Fibroblast of skin of right biceps (primary cell): ENCODE measurements around the gene CCDC86.
A peak's percentile ranks its signal among the peaks of the same experiment; 100 is the strongest.
"Not testable (repeated sequence)": the region's sequence is repeated elsewhere in the genome, so short reads cannot be mapped to it uniquely, and the experiment has no call there.

Experiments used
- DNase-seq: peaks from one replicate; pipeline ENCODE4 v3.0.0-alpha.2; 2013

CCDC86 gene, protein sequence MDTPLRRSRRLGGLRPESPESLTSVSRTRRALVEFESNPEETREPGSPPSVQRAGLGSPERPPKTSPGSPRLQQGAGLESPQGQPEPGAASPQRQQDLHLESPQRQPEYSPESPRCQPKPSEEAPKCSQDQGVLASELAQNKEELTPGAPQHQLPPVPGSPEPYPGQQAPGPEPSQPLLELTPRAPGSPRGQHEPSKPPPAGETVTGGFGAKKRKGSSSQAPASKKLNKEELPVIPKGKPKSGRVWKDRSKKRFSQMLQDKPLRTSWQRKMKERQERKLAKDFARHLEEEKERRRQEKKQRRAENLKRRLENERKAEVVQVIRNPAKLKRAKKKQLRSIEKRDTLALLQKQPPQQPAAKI

DNA sequence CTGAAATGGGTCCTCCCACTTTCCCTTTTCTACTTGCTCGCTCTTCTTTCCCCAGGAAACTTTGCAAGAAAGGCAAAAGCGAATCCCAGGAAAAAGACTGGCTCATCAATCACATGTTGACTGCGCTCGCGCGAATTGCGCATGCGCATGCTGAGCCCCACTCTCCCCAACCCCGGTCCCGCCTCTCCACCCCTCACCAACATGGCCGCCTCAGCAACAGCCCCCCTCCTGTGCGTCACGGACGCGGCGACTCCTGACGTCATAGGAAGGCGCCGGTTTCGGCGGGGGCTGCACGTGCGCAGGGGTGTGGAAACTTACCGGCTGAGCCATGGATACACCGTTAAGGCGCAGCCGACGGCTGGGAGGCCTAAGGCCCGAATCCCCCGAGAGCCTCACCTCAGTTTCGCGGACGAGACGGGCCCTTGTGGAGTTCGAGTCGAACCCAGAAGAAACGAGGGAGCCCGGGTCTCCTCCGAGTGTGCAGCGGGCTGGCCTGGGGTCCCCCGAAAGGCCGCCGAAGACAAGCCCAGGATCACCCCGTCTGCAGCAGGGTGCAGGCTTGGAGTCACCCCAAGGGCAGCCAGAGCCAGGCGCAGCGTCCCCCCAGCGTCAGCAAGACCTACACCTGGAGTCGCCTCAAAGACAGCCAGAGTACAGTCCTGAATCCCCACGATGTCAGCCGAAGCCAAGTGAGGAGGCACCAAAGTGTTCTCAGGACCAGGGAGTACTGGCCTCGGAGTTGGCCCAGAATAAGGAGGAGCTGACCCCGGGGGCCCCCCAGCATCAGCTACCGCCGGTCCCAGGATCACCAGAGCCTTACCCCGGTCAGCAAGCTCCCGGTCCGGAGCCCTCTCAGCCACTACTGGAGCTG is at the start of gene CCDC86:
CCDC86 (plus strand) TSS at position 317 of the 871 bp plus-strand sequence; CDS start at position 329, 12 bp downstream.
- DNase-seq: peak; percentile 95

DNA sequence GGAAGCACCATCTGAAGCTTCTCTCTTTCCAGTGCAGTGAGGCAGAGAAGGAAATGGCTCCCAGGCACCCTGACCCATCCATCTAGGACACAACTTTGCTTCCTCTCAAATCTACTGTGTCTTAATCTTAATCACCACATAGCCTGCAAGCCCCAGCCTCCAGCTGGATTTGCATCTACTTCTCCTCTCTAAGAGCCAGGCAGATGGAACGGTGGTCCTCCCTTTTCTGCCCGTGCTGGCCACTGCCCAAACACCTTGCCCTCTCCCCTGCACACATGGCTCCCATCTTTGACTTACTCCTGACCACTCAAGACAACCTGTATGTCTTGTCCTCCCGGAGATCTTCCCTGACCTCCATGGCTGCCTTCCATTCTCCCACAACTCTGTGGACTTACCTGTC is 49.4 kb upstream of the CCDC86 start:
- DNase-seq: no peak

DNA sequence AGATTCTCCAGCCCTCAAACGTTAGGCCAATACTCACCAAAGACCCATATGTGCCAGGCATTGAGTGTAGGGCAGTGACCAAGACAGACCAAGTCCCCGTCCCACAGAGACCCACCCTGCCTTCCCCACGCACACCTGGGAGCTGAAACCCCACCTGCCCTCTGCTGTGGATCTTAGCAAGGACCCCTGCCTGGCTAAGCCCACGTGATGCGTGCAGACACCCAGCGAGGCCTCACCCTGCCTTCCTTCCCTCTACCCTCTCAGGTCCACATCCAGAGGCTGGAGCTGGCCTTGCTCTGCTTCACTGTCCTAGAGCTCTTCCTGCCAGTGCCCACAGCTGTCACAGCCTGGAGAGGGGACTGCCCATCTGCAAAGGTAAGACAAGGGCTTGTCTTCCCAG is 46.6 kb upstream of the CCDC86 start:
- no peak for DNase-seq

DNA sequence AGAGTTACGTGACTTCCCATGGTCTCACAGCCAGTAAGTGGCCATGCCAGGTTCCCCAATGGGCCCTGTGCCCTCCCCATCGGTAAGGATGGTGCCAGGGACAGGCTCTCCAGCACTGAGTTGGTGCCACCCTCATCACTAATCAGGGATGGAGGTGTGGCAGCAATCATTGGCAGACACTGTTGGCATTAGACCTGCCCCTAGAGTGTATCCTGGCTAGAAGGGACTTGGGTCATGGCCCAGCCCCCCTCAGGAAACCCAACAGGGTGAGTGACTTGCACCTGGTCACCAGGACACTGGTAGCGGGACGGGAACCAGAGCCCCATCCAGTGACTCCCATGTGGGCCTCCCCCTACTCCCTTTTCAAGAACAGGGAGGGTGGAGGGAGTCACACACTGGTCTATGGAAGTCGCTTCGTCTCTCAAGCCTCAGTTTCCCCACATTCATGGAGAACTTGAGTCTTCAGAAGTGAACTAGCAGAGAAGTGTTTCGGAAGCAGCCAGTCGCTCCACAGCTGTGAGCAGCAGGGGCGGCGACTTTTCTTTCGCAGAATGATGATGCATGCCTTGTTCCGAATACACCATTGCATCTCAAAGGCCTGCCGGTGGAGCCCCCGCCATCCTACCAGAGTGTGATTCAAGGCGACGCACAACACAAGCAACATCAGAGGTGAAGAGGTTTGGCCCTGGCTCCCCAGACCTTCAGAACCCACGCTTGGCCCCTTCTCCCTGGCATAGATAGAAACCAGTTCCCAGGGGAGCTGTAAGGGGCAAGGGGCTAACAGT is 43.9 kb upstream of the CCDC86 start:
- no peak for DNase-seq

DNA sequence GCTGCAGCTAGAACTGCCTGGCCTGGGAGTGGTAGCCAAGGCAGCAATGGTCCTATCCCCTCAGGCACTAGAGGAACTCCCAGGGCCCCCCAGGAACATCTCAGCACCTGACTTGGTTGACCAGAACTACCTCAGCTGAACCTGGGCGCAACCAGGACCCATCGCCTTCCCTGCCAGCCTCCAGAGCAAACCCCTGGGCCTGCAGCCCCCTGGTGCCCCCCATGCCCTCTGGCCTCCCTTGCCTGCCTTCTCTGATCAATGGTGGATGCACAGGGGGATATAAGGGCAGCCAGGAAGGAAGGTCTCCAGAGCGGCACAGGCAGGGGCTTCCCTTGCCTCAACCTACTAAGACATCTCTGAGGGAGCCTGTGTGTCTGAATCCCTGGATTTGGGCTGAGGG is 43.3 kb upstream of the CCDC86 start:
- no peak for DNase-seq

DNA sequence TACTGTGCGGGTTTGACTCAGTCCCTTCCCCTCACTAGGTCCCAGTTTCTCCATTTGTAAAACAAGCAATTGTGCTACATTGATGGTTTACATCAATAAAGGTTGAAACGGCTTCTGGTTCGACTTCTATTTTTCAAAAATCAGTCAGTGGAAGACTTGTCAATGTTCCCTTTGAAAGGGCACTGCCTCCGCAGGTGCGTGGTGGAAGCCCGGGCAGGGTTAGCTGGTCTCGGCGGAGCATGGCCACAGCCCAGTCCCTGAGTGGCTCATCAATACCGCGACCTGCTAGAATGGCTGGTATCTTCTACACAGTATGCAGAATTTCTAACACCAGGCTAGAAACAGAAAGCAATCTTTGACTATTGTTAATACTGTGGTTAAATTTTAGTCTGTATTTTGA is 40.7 kb upstream of the CCDC86 start:
- DNase-seq: no peak

DNA sequence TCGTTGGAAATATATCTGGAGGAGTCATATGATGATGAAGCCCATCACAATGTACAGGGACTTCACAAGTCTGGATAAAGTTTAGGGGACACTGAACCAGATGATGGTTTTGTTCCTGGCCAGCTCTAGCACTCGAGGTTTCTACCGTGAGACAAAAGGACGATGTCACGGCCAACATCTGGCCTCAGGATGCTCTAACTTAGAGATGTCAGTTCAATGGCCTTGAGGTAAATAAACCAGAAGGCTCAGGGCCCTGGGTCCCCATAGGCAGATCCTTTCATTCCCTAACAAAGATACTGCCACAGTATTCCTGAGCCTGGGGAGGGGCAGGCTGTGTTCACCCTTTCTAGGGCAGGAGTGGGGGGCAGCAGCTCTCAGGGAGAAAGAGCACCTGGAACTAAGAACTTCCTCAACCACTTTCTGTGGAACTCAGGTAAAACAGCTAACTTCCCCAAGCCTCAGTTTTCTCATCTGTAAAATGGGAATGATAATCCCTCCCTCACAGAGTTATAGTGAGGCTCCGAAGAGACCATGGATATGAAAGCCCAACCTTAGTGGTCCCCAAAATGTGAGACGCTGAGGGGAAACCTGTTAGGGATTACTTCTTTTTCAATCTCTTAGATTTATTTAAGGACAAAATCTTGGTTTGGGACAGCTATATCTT is 38.5 kb upstream of the CCDC86 start:
- no peak for DNase-seq

DNA sequence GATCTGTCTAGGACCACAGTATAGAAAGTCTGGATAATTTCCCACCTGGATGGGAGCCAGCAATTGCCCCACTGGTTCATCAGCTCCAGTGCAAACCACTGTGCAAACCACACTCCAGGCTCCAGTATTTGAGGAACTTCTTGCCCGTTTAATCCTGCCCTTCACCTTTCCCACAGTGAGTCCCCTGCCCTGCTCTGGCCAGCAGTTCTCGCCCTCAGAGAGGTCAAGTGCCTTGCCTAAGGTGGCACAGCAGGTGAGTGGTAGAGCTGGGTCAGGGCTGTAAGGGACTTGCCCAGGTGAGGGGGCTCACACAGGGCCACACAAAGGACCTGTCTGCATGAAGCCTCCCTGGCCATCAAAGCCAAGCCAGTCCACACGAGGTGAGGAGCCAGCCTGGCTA is 32.7 kb upstream of the CCDC86 start:
- DNase-seq: no peak

DNA sequence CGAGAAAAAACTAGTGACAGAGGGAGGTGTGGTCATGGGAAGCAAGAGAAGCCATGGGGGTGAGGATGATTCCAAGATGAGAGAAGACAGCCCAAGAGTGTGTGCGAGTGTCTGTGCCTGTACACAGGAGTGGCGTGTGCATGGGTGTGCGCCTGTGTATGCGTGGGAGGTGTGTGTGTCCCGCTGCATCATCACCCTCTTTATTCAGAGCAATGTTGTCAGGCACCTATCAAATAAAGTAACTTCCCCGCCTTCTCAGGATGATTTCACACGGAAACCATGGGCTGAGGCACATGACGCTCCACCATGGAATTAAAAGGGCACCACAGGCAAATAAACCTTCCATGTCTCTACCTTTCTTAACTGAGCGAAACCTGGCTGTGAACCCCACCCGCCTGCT is 32.2 kb upstream of the CCDC86 start:
- no peak for DNase-seq

DNA sequence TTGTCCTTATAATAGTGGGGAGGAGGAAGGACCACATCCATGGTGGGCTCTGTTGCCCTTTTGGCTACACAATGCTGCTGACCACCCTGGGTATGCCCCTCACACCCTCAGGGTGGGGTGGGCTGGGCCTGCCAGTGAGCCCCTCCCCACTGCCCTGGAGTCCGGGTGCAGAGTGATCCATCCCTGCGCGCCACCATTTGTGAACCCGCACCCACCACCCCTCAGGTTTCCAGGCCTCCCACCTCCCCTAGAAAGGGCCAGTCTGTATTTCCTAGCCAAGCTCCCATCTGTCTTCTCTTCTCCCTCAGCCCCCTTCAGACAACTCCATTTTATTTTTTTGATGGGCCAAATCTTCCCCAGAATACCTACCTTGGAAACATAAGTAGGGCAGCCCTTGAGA is 31.8 kb upstream of the CCDC86 start:
- DNase-seq: no peak

DNA sequence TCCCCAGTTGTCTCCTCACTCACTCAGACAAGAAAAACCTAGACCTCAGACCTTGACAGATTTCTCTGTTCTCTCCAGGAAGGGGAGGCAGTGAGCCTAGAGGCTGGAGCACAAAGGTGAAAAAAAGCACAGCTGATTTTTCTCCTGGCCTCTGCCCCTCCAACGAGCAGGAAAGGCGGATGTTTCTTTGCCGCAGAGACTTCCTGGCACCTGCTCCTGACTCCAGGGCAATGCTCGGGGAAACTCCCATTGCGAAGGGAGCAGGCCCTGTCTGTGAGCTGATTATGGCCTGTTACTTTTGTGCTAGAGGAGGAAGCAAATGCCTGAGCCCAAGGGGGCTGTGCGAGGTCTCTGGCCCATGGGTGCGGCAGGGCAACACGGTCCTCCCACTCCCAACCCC is 31.3 kb upstream of the CCDC86 start:
- DNase-seq: no peak

DNA sequence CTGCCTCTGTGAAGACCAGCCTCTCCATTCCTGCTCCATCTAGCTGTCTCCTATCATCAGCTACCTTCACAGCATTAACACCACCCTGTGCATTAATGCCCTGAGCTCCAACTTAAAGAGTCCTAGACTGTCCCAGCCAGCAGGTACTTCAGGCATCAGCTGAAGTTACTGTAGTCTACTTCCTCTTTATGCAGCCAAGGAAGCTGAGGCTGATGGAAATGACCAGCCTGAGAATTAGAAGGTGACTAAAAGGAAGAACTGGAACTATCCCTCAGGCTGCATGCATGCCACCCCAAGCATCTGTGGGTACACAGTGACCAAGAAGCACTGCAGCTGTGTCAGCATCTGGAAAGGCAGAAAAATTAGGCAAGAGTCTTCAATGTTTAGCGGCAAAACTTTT is 28.6 kb upstream of the CCDC86 start:
- no peak for DNase-seq

DNA sequence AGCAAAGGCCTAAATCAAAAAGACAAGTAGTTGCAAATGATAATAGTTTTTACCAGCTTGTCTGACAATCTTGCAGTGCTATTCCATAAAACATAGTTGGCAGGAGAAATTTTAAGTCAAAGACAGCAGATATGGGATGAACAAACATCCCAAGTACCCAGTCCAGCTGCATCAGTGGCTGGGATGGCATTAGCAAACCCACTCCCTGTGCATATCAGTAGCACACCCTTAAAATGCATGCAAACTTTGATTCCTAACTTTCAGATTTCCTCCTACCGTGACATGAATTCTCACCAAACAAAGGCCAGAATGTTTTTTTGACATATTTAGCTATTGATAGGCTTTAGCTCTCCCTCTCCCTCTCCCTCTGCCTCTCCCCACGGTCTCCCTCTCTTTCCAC is 27.8 kb upstream of the CCDC86 start:
- DNase-seq: no peak

DNA sequence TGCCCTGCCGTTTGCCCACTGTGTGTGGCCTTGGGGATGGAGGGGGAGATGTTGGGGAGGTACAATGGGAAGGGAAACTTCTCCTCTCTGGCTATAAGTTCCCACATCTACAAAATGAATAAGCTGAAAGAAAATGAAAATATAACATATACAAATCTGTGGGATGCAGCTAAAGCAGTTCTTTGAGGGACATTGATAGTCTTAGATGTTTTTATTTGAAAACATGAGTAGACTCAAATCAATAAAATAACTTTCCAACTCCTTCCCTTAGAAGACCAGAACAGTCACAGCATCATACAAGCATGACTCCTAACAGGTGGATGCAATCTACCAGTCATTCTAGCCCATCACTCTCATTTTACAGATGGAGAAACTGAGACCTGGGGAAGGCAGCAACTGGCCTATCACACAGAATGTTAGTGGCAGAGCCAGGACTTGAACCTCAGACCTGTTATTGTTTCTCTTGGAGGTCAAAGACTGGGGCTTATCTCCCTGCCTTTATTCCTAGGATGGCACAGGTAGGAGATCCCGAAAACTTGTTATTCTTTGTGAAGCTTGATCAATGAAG is 25.2 kb upstream of the CCDC86 start:
- no peak for DNase-seq

DNA sequence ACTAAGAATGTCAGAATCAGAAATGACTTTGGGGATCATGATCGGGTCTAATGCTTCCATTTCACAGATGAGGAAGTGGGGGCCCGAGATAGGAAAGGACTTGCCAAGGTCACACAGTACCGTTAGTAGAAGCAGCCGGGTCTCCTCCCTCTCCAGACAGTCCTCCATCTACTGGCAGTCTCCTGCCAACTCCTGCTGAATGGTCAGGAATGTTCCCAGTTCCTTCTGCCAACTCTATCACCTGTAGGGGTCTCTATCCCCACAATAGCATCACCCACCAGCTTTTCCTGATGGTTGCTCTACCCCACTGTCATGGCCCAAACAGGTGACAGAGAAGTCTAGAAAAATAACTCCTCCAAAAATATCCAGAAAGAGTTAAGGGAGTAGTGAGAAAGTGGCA is 23.9 kb upstream of the CCDC86 start:
- no peak for DNase-seq

DNA sequence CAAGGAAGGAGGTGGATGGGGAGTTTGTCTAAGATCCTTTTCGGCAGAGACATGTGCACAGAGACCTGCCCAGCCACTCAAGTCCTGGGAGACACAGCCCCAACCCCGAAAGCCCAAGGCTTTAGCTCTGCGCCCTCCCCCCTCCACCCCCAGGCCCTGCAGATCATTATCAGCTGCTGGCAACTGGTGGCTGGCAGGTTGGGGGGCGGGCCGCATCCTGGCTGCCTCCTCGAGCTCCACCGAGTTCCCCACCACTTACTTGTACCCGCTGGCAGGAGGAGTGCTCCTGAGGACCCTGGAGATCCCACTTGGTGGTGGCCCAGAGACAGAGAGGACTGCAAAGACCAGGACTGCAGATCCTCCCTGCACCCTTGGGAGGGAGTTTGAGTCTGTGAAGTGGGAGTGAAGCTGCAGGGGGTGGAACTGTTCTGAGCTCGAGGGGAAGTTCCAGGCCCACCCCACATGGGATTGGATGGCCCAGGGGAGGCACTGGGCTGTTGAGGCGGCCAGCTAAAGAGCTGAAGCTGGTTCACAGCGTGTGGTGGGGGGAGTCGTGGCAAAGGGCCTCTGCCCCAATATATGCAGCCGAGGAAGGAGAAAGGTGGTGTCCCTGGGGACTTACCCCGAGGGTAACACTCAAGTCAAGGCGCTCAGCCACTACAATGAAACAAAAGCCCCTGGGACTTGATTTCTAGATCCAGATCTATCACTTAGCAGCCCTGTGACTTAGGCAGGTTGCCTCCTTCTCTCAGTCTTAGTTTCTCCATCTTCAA is 19.9 kb upstream of the CCDC86 start:
- DNase-seq: no peak

DNA sequence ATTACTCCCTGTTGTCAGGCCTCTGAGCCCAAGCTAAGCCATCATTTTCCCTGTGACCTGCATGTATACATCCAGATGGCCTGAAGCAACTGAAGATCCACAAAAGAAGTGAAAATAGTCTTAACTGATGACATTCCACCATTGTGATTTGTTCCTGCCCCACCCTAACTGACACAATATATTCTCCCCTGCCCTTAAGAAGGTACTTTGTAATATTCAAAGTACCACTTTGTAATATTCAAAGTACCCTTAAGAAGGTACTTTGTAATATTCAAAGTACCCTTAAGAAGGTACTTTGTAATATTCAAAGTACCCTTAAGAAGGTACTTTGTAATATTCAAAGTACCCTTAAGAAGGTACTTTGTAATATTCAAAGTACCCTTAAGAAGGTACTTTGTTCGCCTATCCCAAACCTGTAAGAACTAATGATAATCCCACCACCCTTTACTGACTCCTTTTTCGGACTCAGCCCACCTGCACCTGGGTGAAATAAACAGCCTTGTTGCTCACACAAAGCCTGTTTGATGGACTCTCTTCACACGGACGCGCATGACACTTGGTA is 18.1 kb upstream of the CCDC86 start:
- DNase-seq: not testable (repeated sequence)

DNA sequence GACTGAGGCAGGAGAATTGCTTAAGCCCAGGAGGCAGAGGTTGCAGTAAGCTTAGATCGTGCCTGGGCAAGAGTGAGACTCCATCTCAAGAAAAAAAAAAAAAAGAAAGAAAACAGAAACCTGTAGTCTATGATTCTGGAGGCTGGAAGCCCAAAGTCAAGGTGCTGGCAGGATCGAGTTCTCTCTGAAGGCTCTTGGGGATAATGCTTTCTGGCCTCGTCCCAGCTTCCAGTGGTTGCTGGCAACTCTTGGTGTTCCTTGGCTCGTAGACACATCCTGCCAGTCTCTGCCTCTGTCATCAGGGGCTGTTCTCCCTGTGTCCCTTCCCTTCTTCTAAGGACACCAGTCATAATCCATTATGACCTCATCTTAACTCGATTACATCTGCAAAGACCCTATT is 16.8 kb upstream of the CCDC86 start:
- no peak for DNase-seq

DNA sequence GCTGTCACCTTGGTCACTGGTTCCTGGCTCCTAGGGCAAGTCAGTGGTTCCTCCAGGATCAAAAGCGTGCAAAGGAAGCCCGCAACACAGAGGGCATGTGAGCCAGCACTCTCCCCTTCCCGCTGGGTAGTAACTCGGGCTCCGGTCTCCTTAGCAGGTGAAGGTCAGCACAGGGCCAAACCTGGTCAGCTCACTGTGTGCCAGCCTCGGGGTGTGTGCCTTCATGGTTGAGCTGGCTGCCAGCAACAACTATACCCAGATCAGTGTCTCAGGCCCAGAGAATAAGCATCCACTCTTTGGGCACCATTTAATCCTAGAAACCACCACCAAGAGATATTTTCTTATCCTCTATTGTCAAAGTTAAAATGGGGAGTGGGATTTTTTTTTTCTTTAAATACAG is 16.1 kb upstream of the CCDC86 start:
- no peak for DNase-seq

DNA sequence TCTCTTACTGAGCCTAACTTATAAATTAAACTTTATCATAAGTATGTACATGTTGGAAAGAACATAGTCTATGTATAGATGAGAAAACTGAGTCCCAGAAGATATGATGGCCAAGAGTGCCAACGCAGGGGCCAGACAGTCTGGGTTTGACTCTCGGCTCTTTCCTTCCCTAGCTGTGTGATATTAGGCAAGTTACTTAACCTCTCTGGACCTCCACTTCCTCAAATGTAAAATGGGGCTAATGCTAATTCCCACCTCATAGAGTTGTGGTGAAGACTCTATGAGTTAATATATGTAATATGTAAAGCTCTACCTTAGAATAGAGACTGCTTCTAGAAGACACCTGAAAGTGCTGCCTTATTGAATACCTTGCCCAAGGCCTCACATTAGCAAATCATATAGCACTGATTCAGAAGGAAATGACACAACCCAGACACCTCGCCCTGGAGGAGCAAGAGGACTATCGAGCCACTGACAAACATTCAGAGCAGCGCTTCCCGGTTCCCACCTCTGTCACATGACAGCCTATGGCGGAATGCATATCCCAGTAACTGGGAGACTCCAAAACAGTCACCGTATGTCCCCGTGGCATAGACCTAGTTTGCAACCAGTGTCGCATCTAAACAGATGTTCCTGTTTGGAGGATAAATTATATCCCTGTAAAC is 11.3 kb upstream of the CCDC86 start:
- DNase-seq: no peak

DNA sequence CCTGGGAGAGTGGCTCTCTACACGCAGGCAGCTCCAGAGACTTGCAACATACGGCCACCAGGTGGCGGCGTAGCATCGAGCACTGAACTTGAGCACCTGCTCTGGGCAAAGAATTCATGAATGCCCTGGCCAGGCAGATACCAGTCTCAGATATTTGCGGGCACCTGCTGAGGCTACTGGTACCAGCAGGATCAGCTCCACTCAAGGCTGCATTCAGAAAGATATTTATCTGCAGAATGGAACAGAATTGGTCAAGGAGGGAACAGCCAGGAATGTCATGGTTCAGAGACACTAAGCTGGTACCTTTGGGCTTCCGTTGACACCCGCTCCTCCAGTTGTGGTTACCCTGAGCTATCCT is 10.8 kb upstream of the CCDC86 start:
- DNase-seq: peak; percentile 62
